HK-2 (cell line): Measurements from ENCODE around the gene ESPL1.

Source experiments
- DNase-seq: peaks from one replicate; pipeline ENCODE4 v3.0.0-alpha.2; 2018; ENCODE audit not compliant: unreplicated experiment

The ESPL1 gene

GRCh38 chr12:53267999-53268629 lies at the start of gene ESPL1:
TSS of gene ESPL1 (plus strand) at chr12:53268299. CDS start at chr12:53268767, 468 bp downstream.
- DNase-seq, result peak; percentile 73

GRCh38 chr12:53218551-53219291 lies 49.4 kb upstream of the ESPL1 start:
- no peak for DNase-seq

- no peak for DNase-seq
Measured at GRCh38 chr12:53219292-53219955, 48.7 kb upstream of the ESPL1 start.

- DNase-seq, result peak; percentile 62
Measured at GRCh38 chr12:53219956-53220693, 48.0 kb upstream of the ESPL1 start.

- peak; percentile 95 for DNase-seq
Measured at GRCh38 chr12:53220694-53221202, 47.4 kb upstream of the ESPL1 start.

- DNase-seq, result peak; percentile 82
Measured at GRCh38 chr12:53221203-53222080, 46.7 kb upstream of the ESPL1 start.

GRCh38 chr12:53222170-53222721 lies 45.9 kb upstream of the ESPL1 start:
- no peak for DNase-seq

- DNase-seq, result no peak
Measured at GRCh38 chr12:53222806-53223261, 45.3 kb upstream of the ESPL1 start.

- DNase-seq, result no peak
Measured at GRCh38 chr12:53223389-53224060, 44.6 kb upstream of the ESPL1 start.

- no peak for DNase-seq
Measured at GRCh38 chr12:53224061-53224896, 43.8 kb upstream of the ESPL1 start.

GRCh38 chr12:53224897-53225634 lies 43.0 kb upstream of the ESPL1 start:
- DNase-seq, result no peak

GRCh38 chr12:53225635-53226424 lies 42.3 kb upstream of the ESPL1 start:
- no peak for DNase-seq

GRCh38 chr12:53226815-53227214 lies 41.3 kb upstream of the ESPL1 start:
- DNase-seq, result no peak

GRCh38 chr12:53227341-53227740 lies 40.8 kb upstream of the ESPL1 start:
- DNase-seq, result no peak

GRCh38 chr12:53227836-53228235 lies 40.3 kb upstream of the ESPL1 start:
- no peak for DNase-seq

- DNase-seq, result no peak
Measured at GRCh38 chr12:53229454-53229853, 38.6 kb upstream of the ESPL1 start.

GRCh38 chr12:53230108-53230845 lies 37.8 kb upstream of the ESPL1 start:
- DNase-seq, result no peak
